Amygdala (tissue), 56 donors: ENCODE measurements around the gene NDUFV3.
A peak's percentile ranks its signal among the peaks of the same experiment; 100 is the strongest.
"Not testable (repeated sequence)": the region's sequence is repeated elsewhere in the genome, so short reads cannot be mapped to it uniquely, and the experiment has no call there.

Experiments used
- DNase-seq, 56 donors: peaks; one replicate each; lab custom pipeline; 2025; lab: John Stamatoyannopoulos, UW

Gene NDUFV3

DNA sequence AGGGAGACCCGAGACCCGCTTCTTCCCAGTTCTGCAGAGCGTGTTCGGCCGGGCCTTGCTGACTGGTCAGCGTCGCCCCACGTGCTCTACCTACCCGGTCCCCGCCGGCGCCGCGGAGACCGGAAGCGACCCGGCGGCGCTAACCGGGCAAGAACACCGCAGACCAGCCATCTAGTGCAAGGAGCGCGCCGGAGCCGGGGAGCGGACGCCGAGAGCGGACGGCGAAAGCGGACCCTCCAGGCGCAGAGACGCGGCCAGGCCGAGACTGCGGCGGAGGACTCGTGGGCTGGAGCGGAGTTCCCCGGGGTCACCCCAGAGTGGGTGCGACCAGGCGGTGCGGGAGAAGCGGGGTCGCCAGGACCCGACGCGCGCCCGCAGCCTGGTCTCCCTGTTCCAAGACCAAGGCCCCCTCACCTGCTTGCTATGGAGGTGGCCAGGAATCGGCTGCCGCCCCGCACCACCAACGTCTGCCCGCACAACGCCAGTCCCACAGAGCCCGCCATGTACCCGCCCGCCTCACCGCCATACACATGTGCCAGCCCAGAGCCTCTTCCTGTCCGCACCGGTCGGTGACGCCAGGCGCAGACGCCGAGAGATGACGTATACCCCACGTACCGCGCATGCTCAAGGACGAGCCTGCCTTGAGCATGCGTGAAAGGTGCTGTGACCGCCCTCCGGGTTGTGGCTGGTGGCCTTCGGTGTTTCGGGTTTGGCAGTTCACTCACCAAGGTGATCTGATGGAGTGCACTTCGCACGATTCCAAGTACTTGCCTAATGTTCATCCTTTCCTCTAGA is 13.9 kb upstream of the NDUFV3 start, which contains the start of gene WDR4:
Gene WDR4 (minus strand): TSS at position 547 of the 795 bp plus-strand sequence. CDS start 44 bp downstream, at position 503.
- peak; percentile 67 to 97 (median 90) for DNase-seq

DNA sequence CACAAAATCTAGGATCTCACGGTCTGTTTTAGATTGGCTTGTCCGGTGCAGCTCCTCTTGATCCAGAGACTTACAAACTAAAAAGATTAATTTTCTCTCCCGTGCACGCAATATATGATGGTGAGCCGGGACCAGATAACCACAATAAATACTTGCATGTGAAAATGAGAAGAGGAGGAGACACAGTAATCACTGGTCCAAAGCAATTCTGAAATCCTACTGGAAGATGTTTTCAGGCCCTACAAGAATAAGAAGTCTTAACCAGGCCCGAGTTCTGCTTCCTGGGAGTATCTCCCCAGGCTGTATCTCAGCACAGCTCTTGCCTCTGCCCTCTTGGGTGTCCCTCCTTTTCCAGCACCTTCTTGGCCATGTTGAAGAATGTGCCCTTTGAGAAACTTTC is 12.8 kb upstream of the NDUFV3 start:
- no peak for DNase-seq

DNA sequence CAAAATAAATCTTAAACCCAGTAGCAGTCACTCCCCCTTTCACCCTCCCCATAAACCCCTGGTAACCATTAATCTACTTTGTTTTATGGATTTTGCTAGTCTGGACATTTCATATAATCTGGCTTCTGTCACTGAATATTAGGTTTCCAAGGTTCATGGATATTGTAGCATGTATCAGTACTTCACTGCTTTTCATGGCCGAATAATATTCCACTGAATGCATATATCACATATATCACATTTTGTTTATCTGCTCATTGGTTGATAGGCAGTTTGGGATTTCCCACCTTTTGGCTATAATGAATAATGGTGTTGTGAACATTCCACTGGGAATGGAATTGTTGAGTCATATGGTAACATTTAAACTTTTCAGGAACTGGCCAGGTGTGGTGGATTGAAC is 9.2 kb upstream of the NDUFV3 start:
- no peak for DNase-seq

DNA sequence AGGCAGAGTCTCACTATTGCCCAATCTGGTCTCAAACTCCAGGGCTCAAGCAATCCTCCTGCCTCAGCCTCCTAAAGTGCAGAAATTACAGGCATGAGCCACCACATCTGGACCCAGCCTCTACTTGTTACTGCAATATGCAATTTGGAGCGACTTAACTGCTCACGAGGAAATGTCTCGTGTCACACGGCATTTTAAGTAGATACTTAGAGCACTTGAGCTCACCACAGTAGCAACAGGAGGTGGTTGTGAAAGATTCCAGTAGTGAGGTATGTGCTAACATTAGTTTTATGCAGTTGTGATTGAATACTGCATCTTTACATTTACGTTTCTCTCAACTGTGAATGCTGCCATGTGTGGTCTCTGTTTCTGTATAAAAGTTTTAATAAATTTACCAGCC is 5.8 kb upstream of the NDUFV3 start:
- no peak for DNase-seq

DNA sequence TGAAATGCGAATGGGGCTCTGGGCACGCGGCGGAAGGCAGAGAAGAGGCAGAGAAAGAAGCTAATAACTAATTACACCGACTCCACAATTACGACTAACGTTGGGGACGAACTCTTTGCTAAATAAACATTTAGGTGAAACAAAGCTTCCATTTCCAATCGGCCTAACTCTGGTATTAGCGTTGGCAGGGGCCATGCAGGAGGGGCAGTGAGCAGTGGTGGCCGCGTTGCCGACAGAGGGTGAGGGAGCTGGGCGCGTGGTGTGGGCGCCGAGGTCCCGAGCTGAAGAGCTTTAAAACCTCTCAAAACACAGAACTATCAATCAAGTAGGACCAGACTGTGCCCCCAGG is 553 bp upstream of the NDUFV3 start:
- DNase-seq = peak in 3 of 56 donors; percentile 17 to 73 (median 56)

DNA sequence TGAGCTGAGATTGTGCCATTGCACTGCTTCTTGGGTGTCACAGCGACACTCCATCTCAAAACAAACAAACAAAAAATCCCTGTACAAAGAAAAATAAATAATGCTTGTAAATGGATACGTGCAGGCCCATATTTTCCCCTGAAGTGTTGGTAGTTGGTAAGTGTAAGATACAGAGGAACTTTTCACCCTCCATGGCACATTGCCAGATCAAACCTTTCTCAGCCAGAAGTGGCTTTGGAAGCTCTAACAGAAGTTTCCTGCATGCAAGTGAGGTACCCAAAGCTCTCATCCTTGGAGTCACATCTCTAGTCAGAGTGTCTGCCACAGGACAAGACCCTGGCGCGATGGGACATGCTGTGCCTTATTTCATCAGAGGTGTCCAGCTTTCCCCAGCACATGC is 7.3 kb downstream of the NDUFV3 start:
- no peak for DNase-seq

DNA sequence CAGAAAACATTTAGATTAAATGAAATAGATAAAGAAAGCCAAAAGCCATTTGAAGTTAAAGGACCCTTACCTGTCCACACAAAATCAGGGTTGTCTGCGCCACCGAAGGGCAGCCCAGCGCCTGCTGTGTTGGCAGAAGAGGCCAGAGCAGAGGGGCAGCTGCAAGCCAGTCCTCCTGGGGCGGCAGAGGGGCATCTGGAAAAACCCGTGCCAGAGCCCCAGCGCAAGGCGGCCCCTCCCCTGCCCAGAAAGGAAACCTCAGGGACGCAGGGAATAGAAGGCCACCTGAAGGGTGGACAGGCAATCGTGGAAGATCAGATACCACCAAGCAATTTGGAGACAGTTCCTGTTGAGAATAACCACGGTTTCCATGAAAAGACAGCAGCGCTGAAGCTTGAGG is 10.7 kb downstream of the NDUFV3 start:
- DNase-seq = no peak

DNA sequence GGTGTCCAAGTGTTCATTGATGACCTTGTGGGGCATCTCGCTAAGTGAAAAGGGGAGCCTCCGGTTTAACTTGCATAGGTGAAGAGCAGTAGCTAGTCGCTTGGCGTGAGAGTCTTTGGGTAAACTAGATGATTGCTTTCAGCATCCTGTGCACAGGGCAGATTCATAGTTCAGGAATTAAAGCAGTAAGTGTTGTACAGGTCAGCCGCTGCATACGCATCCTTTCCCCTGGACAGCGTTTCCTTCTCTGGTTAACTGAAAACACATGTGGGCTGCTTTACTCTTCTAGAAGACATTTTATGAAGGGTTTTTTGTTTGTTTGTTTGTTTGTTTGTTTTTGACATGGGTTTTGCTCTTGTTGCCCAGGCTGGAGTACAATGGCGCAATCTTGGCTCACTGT is 12.1 kb downstream of the NDUFV3 start:
- DNase-seq = no peak

DNA sequence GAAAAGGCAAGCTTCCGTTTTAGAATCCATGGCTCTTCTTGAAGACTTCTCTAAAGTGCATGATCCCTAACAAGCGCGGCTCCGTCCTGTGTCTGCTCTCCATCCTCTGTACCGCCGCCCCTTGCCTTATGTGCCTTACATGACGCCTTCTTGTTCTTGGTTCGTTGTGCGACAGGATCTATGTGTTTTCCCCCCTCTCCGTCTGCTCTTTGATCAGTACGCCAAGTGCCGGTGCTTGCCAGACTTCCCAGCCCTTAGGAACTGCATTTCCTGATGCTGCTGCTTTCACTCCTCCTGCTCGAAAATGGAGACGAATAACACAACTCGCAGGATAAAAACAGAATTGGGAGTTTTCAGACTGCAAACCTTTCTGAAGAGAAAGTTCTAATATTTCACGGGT is 13.1 kb downstream of the NDUFV3 start:
- DNase-seq = no peak

DNA sequence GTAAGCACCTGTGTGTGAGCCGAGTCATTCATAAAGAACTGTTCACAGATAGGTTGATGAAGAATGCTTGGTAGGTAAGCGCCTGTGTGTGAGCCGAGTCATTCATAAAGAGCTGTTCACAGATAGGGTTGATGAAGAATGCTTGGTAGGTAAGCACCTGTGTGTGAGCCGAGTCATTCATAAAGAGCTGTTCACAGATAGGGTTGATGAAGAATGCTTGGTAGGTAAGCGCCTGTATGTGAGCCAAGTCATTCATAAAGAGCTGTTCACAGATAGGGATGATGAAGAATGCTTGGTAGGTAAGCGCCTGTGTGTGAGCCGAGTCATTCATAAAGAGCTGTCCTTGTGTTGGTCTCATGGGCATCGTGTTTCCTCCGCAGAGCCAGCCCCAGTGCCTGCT is 15.4 kb downstream of the NDUFV3 start:
- DNase-seq = not testable (repeated sequence)

DNA sequence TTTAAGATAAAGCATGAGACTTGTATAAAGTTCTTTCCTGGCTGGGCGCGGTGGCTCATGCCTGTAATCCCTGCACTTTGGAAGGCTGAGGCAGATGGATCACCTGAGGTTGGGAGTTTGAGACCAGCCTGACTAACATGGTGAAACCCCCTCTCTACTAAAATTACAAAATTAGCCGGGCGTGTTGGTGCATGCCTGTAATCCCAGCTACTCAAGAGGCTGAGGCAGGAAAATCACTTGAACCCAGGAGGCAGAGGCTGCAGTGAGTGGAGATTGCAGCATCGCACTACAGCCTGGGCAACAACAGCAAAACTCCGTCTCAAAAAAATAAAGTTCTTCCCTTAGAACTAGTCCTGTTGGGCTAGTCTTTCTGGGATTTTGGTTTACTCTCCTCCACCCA is 18.8 kb downstream of the NDUFV3 start:
- DNase-seq = not testable (repeated sequence)

DNA sequence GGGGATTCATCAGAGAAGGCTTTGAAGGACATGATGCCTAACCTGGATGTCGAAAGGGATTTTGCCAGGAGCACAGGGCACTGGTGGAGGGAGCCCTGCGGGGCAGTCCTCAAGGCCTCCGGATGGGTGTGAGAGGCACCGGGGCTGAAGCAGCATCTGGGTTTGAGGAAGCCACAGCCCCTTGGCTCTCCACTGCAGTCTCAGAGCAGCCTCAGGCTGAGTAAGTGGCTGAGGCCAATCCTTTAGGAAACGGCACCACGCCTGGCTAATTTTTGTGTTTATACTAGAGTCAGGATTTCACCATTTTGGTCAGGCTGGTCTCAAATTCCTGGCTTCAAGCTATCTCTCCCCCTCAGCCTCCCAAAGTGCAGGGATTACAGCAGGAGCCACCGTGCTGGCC is 20.4 kb downstream of the NDUFV3 start:
- no peak for DNase-seq

DNA sequence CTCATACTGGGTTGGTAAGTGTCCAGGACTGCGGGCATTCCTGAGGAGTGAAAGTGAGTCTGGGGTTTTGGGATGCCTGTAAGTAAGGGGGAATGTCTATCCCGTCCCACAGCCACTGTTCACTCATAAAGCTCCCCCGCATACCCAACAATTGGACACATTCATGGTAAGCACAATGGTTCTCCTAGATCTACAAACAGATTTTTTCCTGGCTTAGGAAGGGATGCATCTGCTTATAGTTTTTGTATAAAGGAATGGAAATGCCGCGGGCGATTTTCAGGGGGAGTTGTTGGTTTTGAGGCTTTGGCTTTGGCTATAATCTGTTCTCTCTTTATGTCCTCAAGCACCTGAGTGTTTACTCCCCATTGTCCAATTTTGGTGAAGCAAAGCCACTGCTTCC is 25.2 kb downstream of the NDUFV3 start:
- DNase-seq = no peak

DNA sequence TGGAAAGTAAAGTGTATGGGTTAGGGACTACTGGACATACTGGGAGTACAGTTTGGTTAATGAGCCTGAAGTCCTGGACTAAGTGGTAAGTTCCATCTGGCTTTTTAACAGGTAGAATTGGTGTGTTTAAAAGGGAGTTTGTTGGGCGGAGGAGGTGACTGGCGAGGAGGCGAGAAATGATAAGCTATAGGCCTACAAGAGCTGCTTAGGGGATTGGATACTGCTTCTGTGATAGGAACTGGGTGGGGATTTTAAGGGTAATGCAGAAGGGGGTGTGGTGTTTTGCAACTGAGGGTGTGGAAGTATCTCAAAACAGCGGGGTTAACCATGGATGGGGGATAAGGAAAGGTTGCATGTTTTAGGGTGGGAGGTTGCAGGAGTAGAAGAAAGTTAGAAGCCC is 28.8 kb downstream of the NDUFV3 start:
- no peak for DNase-seq

DNA sequence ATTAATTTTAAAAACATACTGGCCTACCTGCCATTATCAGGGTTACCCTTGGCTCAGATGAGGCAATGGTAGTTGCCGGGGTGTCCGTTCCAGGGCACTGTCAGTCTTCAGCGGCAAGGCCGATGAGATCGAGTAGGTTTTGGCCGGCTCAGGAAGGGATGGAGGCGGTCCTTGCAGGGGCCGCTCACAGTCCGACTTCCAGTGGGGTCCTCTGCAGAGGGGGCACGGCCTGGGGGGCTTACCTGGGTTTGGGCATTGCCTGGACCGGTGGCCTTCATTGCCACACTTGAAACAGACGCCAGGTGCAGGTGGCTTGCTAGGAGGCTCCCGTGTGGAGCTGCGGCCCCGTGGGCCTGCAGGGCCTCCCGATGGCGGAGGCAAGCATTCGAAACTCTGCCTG is 29.8 kb downstream of the NDUFV3 start:
- DNase-seq = no peak

DNA sequence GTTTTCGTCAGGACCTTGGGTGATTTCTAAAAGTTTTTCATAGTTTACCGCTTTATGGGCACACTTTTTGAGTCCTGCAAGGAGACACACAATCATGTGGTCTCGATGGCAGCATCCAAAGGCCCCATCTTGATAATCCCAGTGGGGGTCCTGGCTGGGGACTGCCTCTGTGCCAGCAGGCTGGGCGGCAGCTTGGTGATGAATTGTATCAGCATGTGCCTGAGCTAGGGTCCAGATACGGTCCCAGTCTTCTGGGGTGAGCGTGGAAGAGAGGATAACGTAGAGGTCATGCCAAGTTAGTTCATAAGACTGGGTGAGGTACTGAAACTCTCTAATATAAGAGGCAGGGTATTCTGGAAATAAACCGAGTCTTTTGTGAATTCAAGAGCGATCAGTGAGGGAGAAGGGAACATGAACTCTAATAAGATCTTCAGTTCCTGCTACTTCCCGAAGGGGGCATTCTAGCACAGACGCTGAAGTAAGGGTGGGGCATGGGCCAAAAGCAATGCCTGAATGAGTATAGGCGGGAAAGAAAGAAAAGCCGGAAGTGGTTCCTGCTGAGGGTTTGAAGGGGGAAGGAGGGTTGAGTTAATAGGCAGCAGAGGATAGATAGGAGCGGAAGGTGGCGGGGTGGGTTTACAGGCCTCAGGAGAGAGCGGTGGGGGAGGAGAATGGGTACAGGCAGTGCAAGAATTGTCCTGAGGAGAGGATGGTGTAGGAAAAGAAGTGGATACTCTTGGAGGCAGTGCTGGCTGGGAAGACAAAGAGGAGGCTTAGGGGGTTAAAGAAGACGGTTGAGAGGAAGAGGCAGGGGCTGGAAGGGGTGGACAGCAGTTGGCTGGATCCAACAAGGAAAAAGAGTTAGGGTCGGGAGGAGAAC is 30.7 kb downstream of the NDUFV3 start:
- peak in 47 of 56 donors; percentile 10 to 85 (median 44) for DNase-seq

DNA sequence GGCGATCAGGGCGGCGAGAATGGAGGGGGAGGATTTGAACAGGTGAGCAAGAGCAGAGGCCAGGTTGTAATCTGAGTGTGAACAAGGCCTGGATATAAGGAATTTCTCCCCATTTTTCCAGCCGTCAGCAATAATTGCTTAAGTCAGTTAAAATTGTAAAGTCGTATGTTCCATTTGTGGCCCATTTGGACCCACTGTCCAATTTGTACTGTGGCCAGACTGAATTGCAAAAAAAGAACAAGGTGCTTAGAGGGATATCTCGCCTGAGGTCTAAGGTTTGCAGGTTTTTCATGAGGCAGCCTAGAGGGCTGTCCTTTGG is 31.3 kb downstream of the NDUFV3 start:
- no peak for DNase-seq

DNA sequence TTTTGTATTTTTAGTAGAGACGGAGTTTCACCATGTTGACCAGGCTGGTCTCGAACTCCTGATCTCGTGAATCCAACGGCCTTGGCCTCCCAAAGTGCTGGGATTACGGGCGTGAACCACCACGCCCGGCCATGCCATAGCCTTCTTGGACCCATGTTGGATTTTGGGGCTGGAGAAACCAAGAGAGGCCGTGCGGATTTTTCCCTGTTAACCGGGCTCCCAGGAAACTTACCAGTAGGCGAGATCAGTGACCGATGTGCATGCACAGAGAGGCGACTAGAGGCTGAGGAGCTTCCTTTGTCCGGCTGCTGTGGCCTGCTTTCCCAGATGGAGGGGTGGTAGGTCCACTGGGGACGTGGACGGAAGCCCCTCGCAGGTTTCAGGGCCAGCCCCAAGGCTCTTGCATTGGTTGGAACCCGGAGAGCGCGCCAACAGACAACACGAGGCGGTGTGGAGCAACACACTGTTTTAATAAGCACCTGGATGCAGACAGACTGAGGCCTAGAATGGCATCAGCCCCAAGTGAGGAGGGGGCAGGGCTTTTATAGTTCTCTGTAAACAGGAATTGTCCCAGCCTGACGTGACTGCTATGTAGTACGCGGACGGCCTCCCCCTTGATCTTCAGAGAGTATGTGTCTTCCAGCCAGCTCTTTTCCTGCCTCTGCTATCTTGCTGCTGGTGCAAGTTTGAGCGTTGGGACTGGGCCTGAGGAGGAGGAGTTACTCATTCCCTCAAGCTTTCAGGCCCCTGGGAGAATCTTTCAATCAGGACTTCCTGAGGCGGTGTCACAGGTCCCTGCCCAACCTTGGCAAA is 32.2 kb downstream of the NDUFV3 start, which contains the start of gene ERVH48-1:
Gene ERVH48-1 (minus strand): TSS at position 517 of the 813 bp plus-strand sequence. CDS start 6,624 bp downstream, outside the sequence.
- no peak for DNase-seq

DNA sequence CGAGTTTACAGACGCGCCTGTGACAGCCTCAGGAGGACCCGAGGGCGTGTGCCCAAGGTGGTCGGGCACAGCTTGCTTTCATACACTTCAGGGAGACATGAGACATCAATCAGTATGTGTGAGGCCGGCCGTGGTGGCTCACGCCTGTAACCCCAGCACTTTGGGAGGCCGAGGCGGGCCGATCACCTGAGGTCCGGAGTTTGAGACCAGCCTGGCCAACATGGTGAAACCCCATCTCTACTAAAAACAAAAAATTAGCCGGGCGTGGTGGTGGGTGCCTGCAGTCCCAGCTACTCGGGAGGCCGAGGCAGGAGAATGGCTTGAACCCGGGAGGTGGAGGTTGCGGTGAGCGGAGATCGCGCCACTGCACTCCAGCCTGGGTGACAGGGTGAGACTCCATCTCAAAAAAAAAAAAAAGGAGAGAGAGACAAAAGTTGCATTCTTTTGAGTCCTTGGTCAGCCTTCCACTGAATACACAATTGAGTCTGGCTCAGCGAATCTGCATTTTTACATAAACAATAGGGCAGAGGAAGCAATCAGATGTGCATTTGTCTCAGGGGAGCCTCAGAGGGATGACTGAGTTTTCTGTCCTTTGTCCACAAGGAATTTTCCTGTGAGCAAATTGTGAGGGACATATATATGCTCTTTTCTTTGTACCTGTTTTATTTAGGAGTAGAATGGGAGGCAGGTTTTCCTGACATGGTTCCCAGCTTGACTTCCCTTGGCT is 34.5 kb downstream of the NDUFV3 start:
- DNase-seq = peak in 9 of 56 donors; percentile 4 to 50 (median 19)

DNA sequence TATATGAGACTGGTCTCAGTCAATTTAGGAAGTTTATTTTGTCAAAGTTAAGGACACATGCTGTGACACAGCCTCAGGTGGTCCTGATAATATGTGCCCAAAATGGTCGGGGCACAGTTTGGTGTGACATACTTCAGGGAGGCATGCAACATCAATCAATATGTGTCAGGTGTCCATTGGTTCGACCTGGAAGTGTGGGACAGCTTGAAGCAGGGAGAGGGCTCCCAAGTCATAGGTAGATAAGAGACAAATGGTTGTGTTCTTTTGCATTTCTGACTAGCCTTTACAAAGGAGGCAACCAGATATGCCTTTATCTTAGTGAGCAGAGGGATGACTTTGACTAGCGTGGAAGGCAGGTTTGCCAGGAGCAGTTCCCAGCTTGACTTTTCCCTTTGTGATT is 36.9 kb downstream of the NDUFV3 start:
- no peak for DNase-seq
